Keratinocyte (primary cell): ENCODE results near the gene MTERF4. TPM values are rescaled to one million over a fixed set of nuclear protein-coding genes. Genes with fewer than 3 reads are reported as not detected.

Source experiments
- DNase-seq: peaks from one replicate; pipeline ENCODE4 v3.0.0-alpha.2; 2011; ENCODE audit warnings: low read depth, missing footprints, low spot score
- FAIRE-seq: peaks from 2 replicates; lab custom pipeline; 2011; peaks lifted over from hg19 to GRCh38; lab: Jason Lieb, UNC
- H2AFZ ChIP-seq: 2 replicates; pipeline ENCODE4 v1.6.0; 2012; ENCODE audit warnings: low read length, control low read depth, inconsistent platforms; ENCODE audit not compliant: control insufficient read depth
- H3K27ac ChIP-seq: 2 replicates; pipeline ENCODE4 v1.5.1; 2011; ENCODE audit warnings: low read length; ENCODE audit not compliant: control insufficient read depth, insufficient read depth
- H3K27me3 ChIP-seq: 3 replicates; pipeline ENCODE4 v1.6.0; 2011; ENCODE audit warnings: low read length; ENCODE audit not compliant: control insufficient read depth, insufficient read depth; ENCODE audit errors: extremely low read depth
- H3K36me3 ChIP-seq, 2 experiments: 2 replicates in 1 of 2; 3 replicates in 1 of 2; pipeline ENCODE4 v1.5.1; 2011; ENCODE audit warnings: low read length in 2 of 2, mild to moderate bottlenecking in 1 of 2; ENCODE audit not compliant: control insufficient read depth in 2 of 2, insufficient read depth in 2 of 2; ENCODE audit errors: extremely low read depth in 1 of 2
- H3K4me1 ChIP-seq: 3 replicates; pipeline ENCODE4 v1.5.1; 2011; ENCODE audit warnings: low read length; ENCODE audit not compliant: control insufficient read depth, insufficient read depth; ENCODE audit errors: extremely low read depth
- H3K4me2 ChIP-seq: 3 replicates; pipeline ENCODE4 v1.6.0; 2011; ENCODE audit warnings: low read depth, low read length; ENCODE audit not compliant: control insufficient read depth, insufficient read depth; ENCODE audit errors: extremely low read depth
- H3K4me3 ChIP-seq, 3 experiments: fragments of 200-600 bp in 1 of 3; sonication (generic) in 1 of 3; 2 replicates in 2 of 3; 3 replicates in 1 of 3; pipeline ENCODE4 v1.5.1; 2011 to 2016; ENCODE audit warnings: low read length in 3 of 3, mild to moderate bottlenecking in 3 of 3, control low read depth in 2 of 3, inconsistent platforms in 1 of 3, low read depth in 1 of 3, mixed read lengths in 1 of 3, mixed run types in 1 of 3, moderate library complexity in 1 of 3; ENCODE audit not compliant: control insufficient read depth in 2 of 3, insufficient read depth in 2 of 3; ENCODE audit errors: extremely low read depth in 1 of 3
- H3K79me2 ChIP-seq: 2 replicates; pipeline ENCODE4 v1.6.0; 2012; ENCODE audit warnings: low read length; ENCODE audit not compliant: control insufficient read depth, insufficient read depth
- H3K9ac ChIP-seq: 3 replicates; pipeline ENCODE4 v1.6.0; 2011; ENCODE audit warnings: low read length; ENCODE audit not compliant: control insufficient read depth, insufficient read depth; ENCODE audit errors: extremely low read depth
- H3K9me1 ChIP-seq: 3 replicates; pipeline ENCODE4 v1.6.0; 2011; ENCODE audit warnings: low read length; ENCODE audit not compliant: control insufficient read depth, insufficient read depth; ENCODE audit errors: extremely low read depth
- H3K9me3 ChIP-seq: 2 replicates; pipeline ENCODE4 v1.5.1; 2012; ENCODE audit warnings: low read depth, low read length; ENCODE audit not compliant: control insufficient read depth
- H4K20me1 ChIP-seq: 3 replicates; pipeline ENCODE4 v1.6.0; 2011; ENCODE audit warnings: low read length; ENCODE audit not compliant: control insufficient read depth, insufficient read depth; ENCODE audit errors: extremely low read depth
- EZH2 ChIP-seq: IDR thresholded peaks from one replicate; pipeline ENCODE4 v1.6.1; 2012; ENCODE audit warnings: inconsistent platforms, mild to moderate bottlenecking, low read length, moderate library complexity
- dilution Hi-C: fragments of 300-500 bp; cut with MboI; formaldehyde crosslinking; loops from one replicate; pipeline ENCODE4 v1.7.0; 2020; ENCODE audit warnings: low sequenced_read_pairs; ENCODE audit not compliant: extremely low pct_ligation_motif_present
- polyA plus RNA-seq, 5 experiments: library from polyadenylated mRNA; depleted of rRNA in 3 of 5; stranded (reverse) in 3 of 5; stranded (forward) in 1 of 5; unstranded in 1 of 5; fragments of >200 nt; gene quantifications; 1 replicate in 1 of 5; 2 replicates in 3 of 5; 3 replicates in 1 of 5; pipeline versions ENCODE4 v1.2.1 to v1.2.3, GENCODE V29; 2011 to 2012; ENCODE audit warnings: missing spikeins in 2 of 5, low read depth in 1 of 5, low replicate concordance in 1 of 5
- TF ChIP-seq, protein P1 (sequence below), 3 experiments: IDR thresholded peaks in 1 of 3; conservative IDR thresholded peaks in 1 of 3; optimal IDR thresholded peaks in 1 of 3; 2 replicates in 2 of 3; 3 replicates in 1 of 3; pipeline versions ENCODE3 to v1.5.1; 2011; ENCODE audit warnings: low read length in 3 of 3, mild to moderate bottlenecking in 3 of 3, moderate library complexity in 2 of 3, control low read depth in 1 of 3, inconsistent platforms in 1 of 3; ENCODE audit not compliant: insufficient read depth in 2 of 3; ENCODE audit errors: extremely low read depth in 1 of 3

The MTERF4 gene
- polyA plus RNA-seq, 1 donor (not counting 4 experiments of a cell fraction or from before 2014, with no cell fraction given) = 28.5 TPM

DNA sequence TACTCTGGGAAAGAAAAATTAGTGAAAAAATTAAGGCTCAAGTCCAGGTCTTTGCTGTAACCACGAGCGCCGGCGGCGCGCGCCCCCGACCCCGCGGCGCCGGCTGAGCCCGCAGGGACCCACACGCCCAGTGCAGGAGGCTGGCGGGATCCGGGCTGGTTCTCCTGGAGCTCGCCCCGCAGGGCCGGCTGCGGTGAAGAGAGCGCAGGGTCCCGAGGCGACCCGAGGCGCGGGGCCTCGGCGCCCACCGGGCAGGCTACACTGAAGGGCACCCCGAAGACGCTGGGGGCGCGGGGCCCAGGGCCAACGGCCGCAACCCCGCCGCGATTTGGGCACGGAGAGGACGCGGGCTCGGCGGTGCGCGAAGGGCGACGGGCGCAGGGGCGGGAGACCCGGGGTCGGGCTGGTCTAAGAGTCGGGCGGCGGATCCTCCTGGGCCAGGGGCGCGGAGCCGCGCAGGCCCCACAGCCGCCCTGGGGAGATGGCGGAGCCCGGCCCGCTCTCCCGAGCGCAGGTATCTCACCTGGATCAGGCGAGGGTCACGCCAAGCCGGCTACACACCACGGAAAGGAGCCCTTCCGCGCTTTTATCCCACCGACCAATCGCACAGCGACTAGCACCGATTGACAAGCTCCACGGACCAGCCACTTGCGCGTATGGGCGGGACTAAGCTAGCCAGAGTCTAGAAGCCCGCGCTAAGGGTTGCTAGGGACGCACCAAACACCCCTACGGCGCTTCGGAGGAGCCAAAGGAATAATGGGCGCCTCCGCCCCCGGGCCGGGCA is 47.0 kb upstream of the MTERF4 start, which contains the start of gene PASK:
TSS of gene PASK (minus strand) at position 582 of the 784 bp plus-strand sequence. CDS start 6,440 bp downstream, outside the sequence.
- peak within 1 kb of the TSS; percentile 100 for H2AFZ ChIP-seq
- FAIRE-seq (peak; percentile 93), DNase-seq (peak; percentile 85)
- H3K4me2 ChIP-seq = peak within 1 kb of the TSS; percentile 85
- no peaks in the 10 kb centered on the region for H3K9me3 ChIP-seq
- H3K9me1 ChIP-seq = no peaks in the 10 kb centered on the region
- peaks cover 0 to 6% of the 10 kb centered on the region in 2 experiments for H3K36me3 ChIP-seq
- TF ChIP-seq, protein P1, sequence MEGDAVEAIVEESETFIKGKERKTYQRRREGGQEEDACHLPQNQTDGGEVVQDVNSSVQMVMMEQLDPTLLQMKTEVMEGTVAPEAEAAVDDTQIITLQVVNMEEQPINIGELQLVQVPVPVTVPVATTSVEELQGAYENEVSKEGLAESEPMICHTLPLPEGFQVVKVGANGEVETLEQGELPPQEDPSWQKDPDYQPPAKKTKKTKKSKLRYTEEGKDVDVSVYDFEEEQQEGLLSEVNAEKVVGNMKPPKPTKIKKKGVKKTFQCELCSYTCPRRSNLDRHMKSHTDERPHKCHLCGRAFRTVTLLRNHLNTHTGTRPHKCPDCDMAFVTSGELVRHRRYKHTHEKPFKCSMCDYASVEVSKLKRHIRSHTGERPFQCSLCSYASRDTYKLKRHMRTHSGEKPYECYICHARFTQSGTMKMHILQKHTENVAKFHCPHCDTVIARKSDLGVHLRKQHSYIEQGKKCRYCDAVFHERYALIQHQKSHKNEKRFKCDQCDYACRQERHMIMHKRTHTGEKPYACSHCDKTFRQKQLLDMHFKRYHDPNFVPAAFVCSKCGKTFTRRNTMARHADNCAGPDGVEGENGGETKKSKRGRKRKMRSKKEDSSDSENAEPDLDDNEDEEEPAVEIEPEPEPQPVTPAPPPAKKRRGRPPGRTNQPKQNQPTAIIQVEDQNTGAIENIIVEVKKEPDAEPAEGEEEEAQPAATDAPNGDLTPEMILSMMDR (optimal IDR thresholded peaks at IDR 0.05 in 1 of 3, IDR thresholded peaks at IDR 0.05 in 1 of 3, conservative IDR thresholded peaks at IDR 0.05 in 1 of 3; ENCODE audit: extremely low read depth in 1 of 3, insufficient read depth in 2 of 3, low read length in 3 of 3) = no peak
- no peak for TF ChIP-seq EZH2
- peak within 1 kb of the TSS; percentile 84 for H3K9ac ChIP-seq
- H3K27ac ChIP-seq = peak within 1 kb of the TSS; percentile 76
- peak within 1 kb of the TSS; percentile 78 to 88 (median 81) for H3K4me3 ChIP-seq
- no peaks in the 10 kb centered on the region for H4K20me1 ChIP-seq
- dilution Hi-C loops = no loop called here
- H3K4me1 ChIP-seq = peaks cover 16% of the 10 kb centered on the region
- no peaks in the 10 kb centered on the region for H3K27me3 ChIP-seq
- peaks cover 19% of the 10 kb centered on the region for H3K79me2 ChIP-seq

DNA sequence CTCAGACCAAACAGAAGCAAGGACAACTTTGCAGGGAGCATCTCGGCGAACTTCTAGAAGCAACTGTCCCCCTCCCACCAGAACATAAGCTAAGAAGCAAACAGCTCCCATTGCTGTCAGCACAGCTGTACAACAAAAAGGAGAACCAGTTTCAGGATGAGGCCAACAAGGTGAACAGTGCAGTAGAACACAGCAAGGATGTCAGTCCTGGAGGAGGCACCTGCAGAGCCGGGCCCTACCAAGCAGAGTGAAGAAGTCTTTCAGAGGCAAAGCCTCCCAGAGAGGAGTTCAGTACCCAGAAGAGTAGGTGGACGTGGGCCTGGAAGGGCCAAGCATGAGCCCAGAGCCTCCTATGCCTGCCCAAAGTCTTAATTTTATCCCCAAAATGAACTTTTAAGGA is 46.2 kb upstream of the MTERF4 start:
- FAIRE-seq (no peak), DNase-seq (no peak)
- Histone ChIP-seq H3K9me1 (no peaks in the 10 kb centered on the region), H3K36me3 (peaks cover 0 to 4% of the 10 kb centered on the region in 2 experiments), H3K9me3 (no peaks in the 10 kb centered on the region), H3K4me2 (peak overlapping the region; percentile 85), H3K27ac (no peak overlapping the region), H3K4me3 (peak overlapping the region in 2 of 3 experiments; percentile 78 to 88), H3K79me2 (peaks cover 18% of the 10 kb centered on the region), H3K4me1 (peaks cover 16% of the 10 kb centered on the region), H3K27me3 (no peaks in the 10 kb centered on the region), H3K9ac (peak overlapping the region; percentile 84), H4K20me1 (no peaks in the 10 kb centered on the region), H2AFZ (peak overlapping the region; percentile 75)
- TF ChIP-seq, protein P1 (optimal IDR thresholded peaks at IDR 0.05 in 1 of 3, IDR thresholded peaks at IDR 0.05 in 1 of 3, conservative IDR thresholded peaks at IDR 0.05 in 1 of 3; ENCODE audit: extremely low read depth in 1 of 3, insufficient read depth in 2 of 3, low read length in 3 of 3) = no peak
- no peak for TF ChIP-seq EZH2
- dilution Hi-C loops = no loop called here
